A673 (cell line): ENCODE data around the gene AXL. TPM values are rescaled to one million over a fixed set of nuclear protein-coding genes. Genes with fewer than 3 reads are reported as not detected.

Experiments
- BruUV-seq: library from RNA; stranded (reverse); fragments of 400-500 nt; replicated peaks from 2 replicates; lab custom pipeline; 2021; lab: Mats Ljungman, UMichigan
- CTCF ChIA-PET: fragments of 300-600 bp; sonication (Branson Sonifier 250); formaldehyde crosslinking; loops from one replicate; lab custom pipeline; 2022; ENCODE audit warnings: antibody characterized with exemption; lab: Charles Lee
- POLR2A ChIA-PET: fragments of 300-600 bp; sonication (Branson Sonifier 250); formaldehyde crosslinking; loops from one replicate; lab custom pipeline; 2022; ENCODE audit warnings: antibody characterized with exemption; ENCODE audit not compliant: low non-redundant PET; lab: Charles Lee
- DNase-seq: peaks from one replicate; pipeline ENCODE4 v3.0.0-alpha.2; 2015; ENCODE audit warnings: low spot score
- H3K27ac ChIP-seq: fragments of 200-600 bp; sonication (generic); 2 replicates; pipeline ENCODE4 v1.5.1; 2016; ENCODE audit warnings: mixed run types, low read depth, mild to moderate bottlenecking, mixed read lengths, antibody characterized with exemption, low read length; ENCODE audit not compliant: poor library complexity, severe bottlenecking
- H3K27me3 ChIP-seq: fragments of 200-600 bp; sonication (generic); replicated peaks from 2 replicates; pipeline ENCODE4 v1.6.1; 2017; ENCODE audit warnings: mixed run types, low read depth, mild to moderate bottlenecking, mixed read lengths, antibody characterized with exemption, low read length; ENCODE audit not compliant: insufficient read depth, poor library complexity
- H3K36me3 ChIP-seq: fragments of 200-600 bp; sonication (generic); 2 replicates; pipeline ENCODE4 v1.6.1; 2016; ENCODE audit warnings: mixed run types, mild to moderate bottlenecking, mixed read lengths, antibody characterized with exemption, low read length; ENCODE audit not compliant: insufficient read depth, poor library complexity, severe bottlenecking
- H3K4me1 ChIP-seq: fragments of 200-600 bp; sonication (generic); 2 replicates; pipeline ENCODE4 v1.6.1; 2017; ENCODE audit warnings: mixed run types, mild to moderate bottlenecking, mixed read lengths, antibody characterized with exemption, low read length; ENCODE audit not compliant: insufficient read depth, poor library complexity, severe bottlenecking
- H3K4me3 ChIP-seq: fragments of 200-600 bp; sonication (generic); 2 replicates; pipeline ENCODE4 v1.5.1; 2016; ENCODE audit warnings: low read depth, mixed run types, mild to moderate bottlenecking, mixed read lengths, low read length; ENCODE audit not compliant: poor library complexity, severe bottlenecking
- H3K9me3 ChIP-seq: fragments of 200-600 bp; sonication (generic); 2 replicates; pipeline ENCODE4 v1.6.1; 2016; ENCODE audit warnings: mixed run types, low read depth, mild to moderate bottlenecking, mixed read lengths, antibody characterized with exemption, low read length; ENCODE audit not compliant: poor library complexity, severe bottlenecking
- EZH2 ChIP-seq: fragments of 200-600 bp; sonication (generic); IDR thresholded peaks from 2 replicates; pipeline ENCODE4 v1.6.1; 2017; ENCODE audit warnings: borderline replicate concordance, low read depth, mild to moderate bottlenecking, mixed read lengths, antibody characterized with exemption, low read length; ENCODE audit not compliant: poor library complexity, severe bottlenecking
- intact Hi-C: fragments of 100-400 bp; cut with micrococcal nuclease; formaldehyde crosslinking; loops from one replicate; pipeline ENCODE4 v1.10.0; 2022; ENCODE audit not compliant: unreplicated experiment
- total RNA-seq: library from RNA; stranded (reverse); gene quantifications from 2 replicates; pipeline ENCODE4 v1.2.3, GENCODE V29; 2021
- TF ChIP-seq, protein P1 (sequence below): fragments of 300-800, 200-600 bp; sonication (generic); conservative IDR thresholded peaks from 2 replicates; pipeline ENCODE4 v1.5.1; 2017; ENCODE audit warnings: low read depth, mild to moderate bottlenecking, antibody characterized with exemption, low read length, moderate library complexity, mixed read lengths

The AXL gene
- total RNA-seq, 1 experiment from 2014 or later = 1.0 TPM

DNA sequence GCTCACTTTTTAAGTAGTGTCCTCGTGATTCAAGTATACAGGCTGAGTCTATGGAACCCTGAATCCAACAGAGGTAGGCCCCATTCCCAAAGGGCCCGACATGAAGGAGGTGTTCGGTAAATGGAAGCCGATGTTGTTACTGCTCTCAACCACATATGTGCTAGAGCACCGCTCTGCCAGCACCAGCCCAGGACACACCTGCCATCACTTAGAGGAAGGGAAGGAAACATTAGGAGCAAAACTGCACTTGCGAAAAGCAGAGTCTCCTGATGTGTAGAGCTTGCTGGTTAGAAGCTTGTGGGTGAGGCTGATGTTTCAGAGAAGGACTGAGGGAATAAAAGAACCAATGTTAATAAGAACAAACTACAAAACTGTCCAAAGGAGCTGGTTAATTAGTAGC lies 81.5 kb downstream of the AXL start:
- TF ChIP-seq, protein P1, sequence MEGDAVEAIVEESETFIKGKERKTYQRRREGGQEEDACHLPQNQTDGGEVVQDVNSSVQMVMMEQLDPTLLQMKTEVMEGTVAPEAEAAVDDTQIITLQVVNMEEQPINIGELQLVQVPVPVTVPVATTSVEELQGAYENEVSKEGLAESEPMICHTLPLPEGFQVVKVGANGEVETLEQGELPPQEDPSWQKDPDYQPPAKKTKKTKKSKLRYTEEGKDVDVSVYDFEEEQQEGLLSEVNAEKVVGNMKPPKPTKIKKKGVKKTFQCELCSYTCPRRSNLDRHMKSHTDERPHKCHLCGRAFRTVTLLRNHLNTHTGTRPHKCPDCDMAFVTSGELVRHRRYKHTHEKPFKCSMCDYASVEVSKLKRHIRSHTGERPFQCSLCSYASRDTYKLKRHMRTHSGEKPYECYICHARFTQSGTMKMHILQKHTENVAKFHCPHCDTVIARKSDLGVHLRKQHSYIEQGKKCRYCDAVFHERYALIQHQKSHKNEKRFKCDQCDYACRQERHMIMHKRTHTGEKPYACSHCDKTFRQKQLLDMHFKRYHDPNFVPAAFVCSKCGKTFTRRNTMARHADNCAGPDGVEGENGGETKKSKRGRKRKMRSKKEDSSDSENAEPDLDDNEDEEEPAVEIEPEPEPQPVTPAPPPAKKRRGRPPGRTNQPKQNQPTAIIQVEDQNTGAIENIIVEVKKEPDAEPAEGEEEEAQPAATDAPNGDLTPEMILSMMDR = no peak
- no peak for TF ChIP-seq EZH2
- H3K9me3 ChIP-seq = no peaks in the 10 kb centered on the region
- intact Hi-C loops = no loop called here
- peaks cover 99% of the 10 kb centered on the region for H3K36me3 ChIP-seq
- ChIA-PET CTCF (interaction anchor here (0.6 kb wide), 1 partner anchor 37 kb away, joined by 3 read pairs; no protein-coding TSS in a partner anchor), POLR2A (no interaction called here)
- DNase-seq = no peak
- no peaks in the 10 kb centered on the region for H3K27me3 ChIP-seq
- H3K4me3 ChIP-seq = no peak overlapping the region
- BruUV-seq = no TSS peak
- H3K4me1 ChIP-seq = no peaks in the 10 kb centered on the region
- H3K27ac ChIP-seq = no peak overlapping the region

DNA sequence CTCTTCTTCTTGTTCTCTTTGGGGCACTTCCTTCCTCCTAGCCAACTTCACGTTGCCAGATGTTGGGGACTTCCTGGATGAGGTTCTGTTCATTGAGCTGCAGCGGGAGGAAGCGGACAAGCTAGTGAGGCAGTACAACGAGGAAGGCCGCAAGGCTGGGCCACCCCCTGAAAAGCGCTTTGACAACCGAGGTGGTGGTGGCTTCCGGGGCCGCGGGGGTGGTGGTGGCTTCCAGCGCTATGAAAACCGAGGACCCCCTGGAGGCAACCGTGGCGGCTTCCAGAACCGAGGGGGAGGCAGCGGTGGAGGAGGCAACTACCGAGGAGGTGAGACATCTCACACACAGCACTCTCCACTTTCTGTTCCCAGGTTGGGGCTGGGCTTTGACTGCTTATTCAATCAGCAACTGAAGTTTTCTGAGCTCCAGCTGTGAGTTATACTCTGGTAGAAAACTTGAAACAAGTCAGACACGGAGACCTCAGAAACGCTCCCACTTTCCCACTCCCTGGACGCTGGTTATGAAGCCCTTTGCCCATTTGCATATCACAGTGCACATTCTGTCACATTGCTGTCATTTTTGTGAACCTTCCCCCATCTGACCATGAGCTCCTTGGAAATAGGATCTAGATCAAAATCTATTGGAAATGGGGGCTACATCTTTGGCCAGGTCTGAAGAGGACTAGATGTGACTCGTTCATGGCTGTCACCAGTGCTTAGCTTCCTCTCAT lies 83.8 kb downstream of the AXL start:
- ChIA-PET POLR2A (no interaction called here), CTCF (no interaction called here)
- no TSS peak for BruUV-seq

DNA sequence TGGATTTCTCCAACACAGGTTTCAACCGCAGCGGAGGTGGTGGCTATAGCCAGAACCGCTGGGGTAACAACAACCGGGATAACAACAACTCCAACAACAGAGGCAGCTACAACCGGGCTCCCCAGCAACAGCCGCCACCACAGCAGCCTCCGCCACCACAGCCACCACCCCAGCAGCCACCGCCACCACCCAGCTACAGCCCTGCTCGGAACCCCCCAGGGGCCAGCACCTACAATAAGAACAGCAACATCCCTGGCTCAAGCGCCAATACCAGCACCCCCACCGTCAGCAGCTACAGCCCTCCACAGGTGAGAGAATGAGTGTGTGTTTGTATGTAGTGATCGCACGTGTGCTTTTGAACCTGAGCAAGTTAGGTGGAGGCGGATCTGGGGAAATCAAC lies 84.9 kb downstream of the AXL start:
- TF ChIP-seq, protein P1 = no peak
- no peak for TF ChIP-seq EZH2
- Histone ChIP-seq H3K36me3 (peaks cover 91% of the 10 kb centered on the region), H3K4me3 (no peak overlapping the region), H3K27me3 (no peaks in the 10 kb centered on the region), H3K27ac (no peak overlapping the region), H3K4me1 (peaks cover 4% of the 10 kb centered on the region), H3K9me3 (no peaks in the 10 kb centered on the region)
- POLR2A ChIA-PET = no interaction called here
- CTCF ChIA-PET = no interaction called here
- BruUV-seq = no TSS peak
- no peak for DNase-seq
- intact Hi-C loops = no loop called here

More for the DNA sequence above, 83.8 kb downstream of the AXL start:
- intact Hi-C loops = no loop called here
- DNase-seq = no peak
- Histone ChIP-seq H3K36me3 (peaks cover 99% of the 10 kb centered on the region), H3K4me3 (no peak overlapping the region), H3K4me1 (no peaks in the 10 kb centered on the region), H3K27me3 (no peaks in the 10 kb centered on the region), H3K9me3 (no peaks in the 10 kb centered on the region), H3K27ac (no peak overlapping the region)
- TF ChIP-seq, protein P1 = no peak
- TF ChIP-seq EZH2 = no peak
